Measurements from ENCODE around the gene ABHD14A. TPM values are rescaled to one million over a fixed set of nuclear protein-coding genes. Genes with fewer than 3 reads are reported as not detected.

ABHD14A gene
- total RNA-seq, 1 donor from 2014 or later = 5.4 TPM

GRCh38 chr3:51941798-51942602 is 32.9 kb upstream of the ABHD14A start, which contains the start of the genes PARP3 and RRP9:
Gene PARP3, plus strand, starts transcription at chr3:51942363. Its CDS starts 993 bp downstream, at chr3:51943356.
Gene RRP9, minus strand, starts transcription at chr3:51941904. Its CDS starts 37 bp downstream, at chr3:51941867.
- H3K27ac Mint-ChIP-seq (ENCODE audit: unreplicated experiment) = peak within 1 kb of the TSS; percentile 34
- peak within 1 kb of the TSS; percentile 90 for H3K4me3 Mint-ChIP-seq (ENCODE audit: unreplicated experiment)
- peaks cover 6% of the 10 kb centered on the region for H3K27me3 Mint-ChIP-seq (ENCODE audit: unreplicated experiment)
- no peaks in the 10 kb centered on the region for H3K9me3 Mint-ChIP-seq (ENCODE audit: unreplicated experiment)
- TF ChIP-seq, protein P1, sequence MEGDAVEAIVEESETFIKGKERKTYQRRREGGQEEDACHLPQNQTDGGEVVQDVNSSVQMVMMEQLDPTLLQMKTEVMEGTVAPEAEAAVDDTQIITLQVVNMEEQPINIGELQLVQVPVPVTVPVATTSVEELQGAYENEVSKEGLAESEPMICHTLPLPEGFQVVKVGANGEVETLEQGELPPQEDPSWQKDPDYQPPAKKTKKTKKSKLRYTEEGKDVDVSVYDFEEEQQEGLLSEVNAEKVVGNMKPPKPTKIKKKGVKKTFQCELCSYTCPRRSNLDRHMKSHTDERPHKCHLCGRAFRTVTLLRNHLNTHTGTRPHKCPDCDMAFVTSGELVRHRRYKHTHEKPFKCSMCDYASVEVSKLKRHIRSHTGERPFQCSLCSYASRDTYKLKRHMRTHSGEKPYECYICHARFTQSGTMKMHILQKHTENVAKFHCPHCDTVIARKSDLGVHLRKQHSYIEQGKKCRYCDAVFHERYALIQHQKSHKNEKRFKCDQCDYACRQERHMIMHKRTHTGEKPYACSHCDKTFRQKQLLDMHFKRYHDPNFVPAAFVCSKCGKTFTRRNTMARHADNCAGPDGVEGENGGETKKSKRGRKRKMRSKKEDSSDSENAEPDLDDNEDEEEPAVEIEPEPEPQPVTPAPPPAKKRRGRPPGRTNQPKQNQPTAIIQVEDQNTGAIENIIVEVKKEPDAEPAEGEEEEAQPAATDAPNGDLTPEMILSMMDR (IDR thresholded peaks at IDR 0.05; ENCODE audit: unreplicated experiment) = peak; percentile 100
- DNase-seq (ENCODE audit: low spot score) = peak; percentile 98
- H3K36me3 Mint-ChIP-seq (ENCODE audit: low read depth, unreplicated experiment) = peaks cover 21% of the 10 kb centered on the region
- peaks cover 20% of the 10 kb centered on the region for H3K4me1 Mint-ChIP-seq (ENCODE audit: unreplicated experiment)

DNA sequence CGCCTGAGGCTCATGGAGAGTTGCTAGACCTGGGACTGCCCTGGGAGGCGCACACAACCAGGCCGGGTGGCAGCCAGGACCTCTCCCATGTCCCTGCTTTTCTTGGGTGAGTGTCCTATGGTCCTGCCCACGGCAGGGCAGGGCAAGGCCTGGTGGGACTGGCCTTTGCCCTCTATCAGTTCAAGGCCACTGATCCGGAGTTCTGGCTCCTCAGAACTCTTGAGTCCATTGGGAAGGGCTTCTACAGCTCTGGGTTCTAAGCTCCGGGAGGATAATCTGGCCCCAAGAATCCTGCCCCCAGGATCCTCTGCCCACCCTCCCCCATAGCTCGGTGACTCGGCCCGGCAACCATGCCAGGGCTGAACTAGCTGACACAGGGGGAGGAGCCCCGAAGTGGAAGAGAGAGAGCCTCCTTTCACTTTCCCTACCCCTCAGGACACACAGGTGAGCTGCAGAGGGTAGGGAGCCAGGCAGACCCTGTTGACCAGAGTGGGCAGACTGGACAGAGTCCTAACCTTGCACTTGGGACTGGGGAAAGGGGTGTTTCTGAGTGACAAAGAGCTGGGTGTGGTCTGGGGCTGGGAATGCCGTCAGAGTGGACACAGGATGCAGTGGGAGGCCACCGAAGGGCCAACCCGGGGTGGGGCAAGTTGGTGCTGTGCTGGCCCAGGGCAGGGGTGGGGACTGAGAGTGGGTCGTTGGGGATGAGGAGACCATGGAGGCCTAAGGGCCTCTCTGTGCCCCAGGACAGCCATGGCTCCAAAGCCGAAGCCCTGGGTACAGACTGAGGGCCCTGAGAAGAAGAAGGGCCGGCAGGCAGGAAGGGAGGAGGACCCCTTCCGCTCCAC is 32.0 kb upstream of the ABHD14A start:
- no peak for DNase-seq (ENCODE audit: low spot score)
- peaks cover 20% of the 10 kb centered on the region for H3K4me1 Mint-ChIP-seq (ENCODE audit: unreplicated experiment)
- H3K27me3 Mint-ChIP-seq (ENCODE audit: unreplicated experiment) = peaks cover 6% of the 10 kb centered on the region
- TF ChIP-seq, protein P1 (IDR thresholded peaks at IDR 0.05; ENCODE audit: unreplicated experiment) = no peak
- H3K27ac Mint-ChIP-seq (ENCODE audit: unreplicated experiment) = no peak overlapping the region
- H3K9me3 Mint-ChIP-seq (ENCODE audit: unreplicated experiment) = no peaks in the 10 kb centered on the region
- H3K36me3 Mint-ChIP-seq (ENCODE audit: low read depth, unreplicated experiment) = peaks cover 16% of the 10 kb centered on the region
- H3K4me3 Mint-ChIP-seq (ENCODE audit: unreplicated experiment) = no peak overlapping the region

GRCh38 chr3:51943451-51944391 is 31.1 kb upstream of the ABHD14A start:
- peaks cover 9% of the 10 kb centered on the region for H3K36me3 Mint-ChIP-seq (ENCODE audit: low read depth, unreplicated experiment)
- no peak overlapping the region for H3K27ac Mint-ChIP-seq (ENCODE audit: unreplicated experiment)
- H3K4me3 Mint-ChIP-seq (ENCODE audit: unreplicated experiment) = no peak overlapping the region
- TF ChIP-seq, protein P1 (IDR thresholded peaks at IDR 0.05; ENCODE audit: unreplicated experiment) = no peak
- H3K9me3 Mint-ChIP-seq (ENCODE audit: unreplicated experiment) = no peaks in the 10 kb centered on the region
- peaks cover 8% of the 10 kb centered on the region for H3K27me3 Mint-ChIP-seq (ENCODE audit: unreplicated experiment)
- DNase-seq (ENCODE audit: low spot score) = no peak
- peaks cover 16% of the 10 kb centered on the region for H3K4me1 Mint-ChIP-seq (ENCODE audit: unreplicated experiment)

GRCh38 chr3:51944451-51945021 is 30.3 kb upstream of the ABHD14A start:
- TF ChIP-seq, protein P1 (IDR thresholded peaks at IDR 0.05; ENCODE audit: unreplicated experiment) = no peak
- peaks cover 12% of the 10 kb centered on the region for H3K4me1 Mint-ChIP-seq (ENCODE audit: unreplicated experiment)
- no peak for DNase-seq (ENCODE audit: low spot score)
- no peak overlapping the region for H3K4me3 Mint-ChIP-seq (ENCODE audit: unreplicated experiment)
- H3K27me3 Mint-ChIP-seq (ENCODE audit: unreplicated experiment) = peaks cover 11% of the 10 kb centered on the region
- H3K27ac Mint-ChIP-seq (ENCODE audit: unreplicated experiment) = no peak overlapping the region
- no peaks in the 10 kb centered on the region for H3K9me3 Mint-ChIP-seq (ENCODE audit: unreplicated experiment)
- H3K36me3 Mint-ChIP-seq (ENCODE audit: low read depth, unreplicated experiment) = peaks cover 4% of the 10 kb centered on the region
